Limb (tissue), 2 donors: ENCODE measurements around the gene PRMT5.
"Not testable (repeated sequence)": the region's sequence is repeated elsewhere in the genome, so short reads cannot be mapped to it uniquely, and the experiment has no call there.

Experiments
- DNase-seq, 2 donors: peaks; one replicate each; pipeline ENCODE4 v3.0.0-alpha.2; 2016; ENCODE audit errors: extremely low spot score in 2 of 2

Gene PRMT5

GRCh38 chr14:22935156-22935555 lies 6.0 kb upstream of the PRMT5 start:
- no peak for DNase-seq

- no peak for DNase-seq
Measured at GRCh38 chr14:22932146-22932545, 3.0 kb upstream of the PRMT5 start.

GRCh38 chr14:22929961-22930364 lies 787 bp upstream of the PRMT5 start:
- no peak for DNase-seq

- DNase-seq, result no peak
Measured at GRCh38 chr14:22928237-22929103, 706 bp downstream of the PRMT5 start.

GRCh38 chr14:22926316-22926715 lies 2.9 kb downstream of the PRMT5 start:
- no peak for DNase-seq

GRCh38 chr14:22925513-22925912 lies 3.7 kb downstream of the PRMT5 start:
- DNase-seq, result no peak

- DNase-seq, result no peak
Measured at GRCh38 chr14:22923746-22924145, 5.4 kb downstream of the PRMT5 start.

GRCh38 chr14:22922294-22922693 lies 6.9 kb downstream of the PRMT5 start:
- no peak for DNase-seq

GRCh38 chr14:22920697-22921096 lies 8.5 kb downstream of the PRMT5 start:
- no peak for DNase-seq

- DNase-seq, result no peak
Measured at GRCh38 chr14:22919601-22919921, 9.6 kb downstream of the PRMT5 start.

- DNase-seq, result peak; percentile 99 to 100
Measured at GRCh38 chr14:22918804-22919600, 10.2 kb downstream of the PRMT5 start, which contains the start of gene RBM23. RBM23 (minus strand) TSS chr14:22919149.

- DNase-seq, result no peak
Measured at GRCh38 chr14:22915886-22916521, 13.2 kb downstream of the PRMT5 start.

GRCh38 chr14:22914836-22915235 lies 14.3 kb downstream of the PRMT5 start:
- not testable (repeated sequence) for DNase-seq

- DNase-seq, result no peak
Measured at GRCh38 chr14:22910916-22911315, 18.3 kb downstream of the PRMT5 start.

- no peak for DNase-seq
Measured at GRCh38 chr14:22908601-22909000, 20.6 kb downstream of the PRMT5 start.

GRCh38 chr14:22907429-22907828 lies 21.7 kb downstream of the PRMT5 start:
- no peak for DNase-seq

- DNase-seq, result no peak
Measured at GRCh38 chr14:22906073-22906472, 23.1 kb downstream of the PRMT5 start.

- DNase-seq, result no peak
Measured at GRCh38 chr14:22905627-22906026, 23.5 kb downstream of the PRMT5 start.

GRCh38 chr14:22903742-22904087 lies 25.5 kb downstream of the PRMT5 start:
- DNase-seq, result no peak

GRCh38 chr14:22901799-22902198 lies 27.4 kb downstream of the PRMT5 start:
- DNase-seq, result no peak

- DNase-seq, result peak; percentile 58 to 78
Measured at GRCh38 chr14:22900081-22900799, 28.9 kb downstream of the PRMT5 start.
